Measurements from ENCODE around the gene NR2C1. TPM values are rescaled to one million over a fixed set of nuclear protein-coding genes. Genes with fewer than 3 reads are reported as not detected.
A peak's percentile ranks its signal among the peaks of the same experiment; 100 is the strongest.

NR2C1 gene
- total RNA-seq, 1 donor from 2014 or later, result 187 TPM

- Histone ChIP-seq H3K27me3 (no peaks in the 10 kb centered on the region), H3K27ac (peak overlapping the region; percentile 87), H3K4me1 (peaks cover 17% of the 10 kb centered on the region), H3K9me3 (ENCODE audit: low read depth) (no peaks in the 10 kb centered on the region), H3K4me3 (no peak overlapping the region), H4K20me1 (ENCODE audit: low read depth) (peaks cover 11% of the 10 kb centered on the region), H3K9ac (no peak overlapping the region), H2AFZ (replicated peaks) (no peak overlapping the region), H3K36me3 (peaks cover 30% of the 10 kb centered on the region), H3K79me2 (ENCODE audit: low read depth) (peaks cover 4% of the 10 kb centered on the region), H3K4me2 (peak overlapping the region; percentile 49), H3F3A (ENCODE audit: low read depth) (peaks cover 14% of the 10 kb centered on the region)
- Mint-ChIP-seq H3K4me1 (peaks cover 15% of the 10 kb centered on the region), H3K27ac (peak overlapping the region; percentile 15), H3K9me3 (no peaks in the 10 kb centered on the region), H3K36me3 (peaks cover 30% of the 10 kb centered on the region), H3K27me3 (ENCODE audit: insufficient read depth, low read depth) (no peaks in the 10 kb centered on the region), H3K4me3 (no peak overlapping the region)
- TF ChIP-seq EZH2 (IDR thresholded peaks at IDR 0.05), result no peak
- no peak for TF ChIP-seq EZH2phosphoT487 (IDR thresholded peaks at IDR 0.05)
- TF ChIP-seq CTCF (IDR thresholded peaks at IDR 0.05), result no peak
- no peak for DNase-seq (ENCODE audit: low spot score)
Measured at GRCh38 chr12:95054206-95054605, 19.2 kb downstream of the NR2C1 start.

DNA sequence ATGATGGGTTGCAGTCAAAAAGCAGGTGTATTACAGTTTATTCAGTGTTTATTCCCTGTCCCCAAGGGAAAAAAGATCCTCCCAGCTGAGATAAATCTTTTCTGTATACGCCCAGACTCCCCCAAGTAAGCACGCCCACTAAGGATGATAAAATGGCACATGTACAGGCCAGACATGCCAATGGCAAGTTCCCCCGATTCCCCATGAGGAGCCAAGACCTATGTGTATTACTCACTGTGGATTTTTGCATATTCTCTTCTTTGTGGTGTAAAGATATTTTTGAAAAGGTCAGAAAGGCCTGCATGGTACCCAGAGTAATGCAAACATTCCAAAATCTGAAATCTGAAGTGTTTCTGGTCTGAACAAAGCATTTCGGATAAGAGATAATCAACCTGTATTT, 22.2 kb downstream of the NR2C1 start:
- H3K79me2 ChIP-seq (ENCODE audit: low read depth), result peaks cover 4% of the 10 kb centered on the region
- Mint-ChIP-seq H3K27me3 (ENCODE audit: insufficient read depth, low read depth) (no peaks in the 10 kb centered on the region), H3K9me3 (no peaks in the 10 kb centered on the region), H3K27ac (no peak overlapping the region), H3K4me3 (no peak overlapping the region), H3K36me3 (peaks cover 38% of the 10 kb centered on the region), H3K4me1 (peaks cover 15% of the 10 kb centered on the region)
- H3K4me3 ChIP-seq, result no peak overlapping the region
- no peak for DNase-seq (ENCODE audit: low spot score)
- no peaks in the 10 kb centered on the region for H3K9me3 ChIP-seq (ENCODE audit: low read depth)
- peaks cover 14% of the 10 kb centered on the region for H3F3A ChIP-seq (ENCODE audit: low read depth)
- no peak for TF ChIP-seq EZH2phosphoT487 (IDR thresholded peaks at IDR 0.05)
- no peak for TF ChIP-seq CTCF (IDR thresholded peaks at IDR 0.05)
- no peak for TF ChIP-seq EZH2 (IDR thresholded peaks at IDR 0.05)
- no peak overlapping the region for H3K27ac ChIP-seq
- no peak overlapping the region for H3K9ac ChIP-seq
- H4K20me1 ChIP-seq (ENCODE audit: low read depth), result peaks cover 11% of the 10 kb centered on the region
- no peaks in the 10 kb centered on the region for H3K27me3 ChIP-seq
- no peak overlapping the region for H3K4me2 ChIP-seq
- peaks cover 17% of the 10 kb centered on the region for H3K4me1 ChIP-seq
- no peak overlapping the region for H2AFZ ChIP-seq (replicated peaks)
- peaks cover 31% of the 10 kb centered on the region for H3K36me3 ChIP-seq

GRCh38 chr12:95037906-95038305, 35.5 kb downstream of the NR2C1 start:
- H3K36me3 ChIP-seq, result peaks cover 30% of the 10 kb centered on the region

More at GRCh38 chr12:95037906-95038305, 35.5 kb downstream of the NR2C1 start:
- no peaks in the 10 kb centered on the region for H3K9me3 ChIP-seq (ENCODE audit: low read depth)
- no peak for DNase-seq (ENCODE audit: low spot score)
- H3F3A ChIP-seq (ENCODE audit: low read depth), result no peaks in the 10 kb centered on the region
- H3K27ac Mint-ChIP-seq, result no peak overlapping the region
- no peak overlapping the region for H3K4me3 ChIP-seq
- peaks cover 14% of the 10 kb centered on the region for H3K36me3 Mint-ChIP-seq
- TF ChIP-seq EZH2 (IDR thresholded peaks at IDR 0.05) (no peak), CTCF (IDR thresholded peaks at IDR 0.05) (no peak), EZH2phosphoT487 (IDR thresholded peaks at IDR 0.05) (no peak)
- no peaks in the 10 kb centered on the region for H3K27me3 ChIP-seq
- no peak overlapping the region for H3K27ac ChIP-seq
- H3K4me1 Mint-ChIP-seq, result no peaks in the 10 kb centered on the region
- no peak overlapping the region for H2AFZ ChIP-seq (replicated peaks)
- H3K9me3 Mint-ChIP-seq, result no peaks in the 10 kb centered on the region
- no peaks in the 10 kb centered on the region for H3K79me2 ChIP-seq (ENCODE audit: low read depth)
- no peak overlapping the region for H3K4me2 ChIP-seq
- H4K20me1 ChIP-seq (ENCODE audit: low read depth), result peaks cover 3% of the 10 kb centered on the region
- H3K4me1 ChIP-seq, result no peaks in the 10 kb centered on the region
- no peak overlapping the region for H3K9ac ChIP-seq
- no peak overlapping the region for H3K4me3 Mint-ChIP-seq
- no peaks in the 10 kb centered on the region for H3K27me3 Mint-ChIP-seq (ENCODE audit: insufficient read depth, low read depth)

All from neural progenitor cell (in vitro differentiated cells).